NK-92 treated with Interleukin-12 subunit alpha and Interleukin-12 subunit beta, amount 100 ng/mL, for 24 hours (cell line): ENCODE measurements around the gene SH2B3.
A peak's percentile ranks its signal among the peaks of the same experiment; 100 is the strongest.
"Not testable (repeated sequence)": the region's sequence is repeated elsewhere in the genome, so short reads cannot be mapped to it uniquely, and the experiment has no call there.

ENCODE experiments used
- DNase-seq: peaks from one replicate; lab custom pipeline; 2025; lab: John Stamatoyannopoulos, UW

The SH2B3 gene

DNA sequence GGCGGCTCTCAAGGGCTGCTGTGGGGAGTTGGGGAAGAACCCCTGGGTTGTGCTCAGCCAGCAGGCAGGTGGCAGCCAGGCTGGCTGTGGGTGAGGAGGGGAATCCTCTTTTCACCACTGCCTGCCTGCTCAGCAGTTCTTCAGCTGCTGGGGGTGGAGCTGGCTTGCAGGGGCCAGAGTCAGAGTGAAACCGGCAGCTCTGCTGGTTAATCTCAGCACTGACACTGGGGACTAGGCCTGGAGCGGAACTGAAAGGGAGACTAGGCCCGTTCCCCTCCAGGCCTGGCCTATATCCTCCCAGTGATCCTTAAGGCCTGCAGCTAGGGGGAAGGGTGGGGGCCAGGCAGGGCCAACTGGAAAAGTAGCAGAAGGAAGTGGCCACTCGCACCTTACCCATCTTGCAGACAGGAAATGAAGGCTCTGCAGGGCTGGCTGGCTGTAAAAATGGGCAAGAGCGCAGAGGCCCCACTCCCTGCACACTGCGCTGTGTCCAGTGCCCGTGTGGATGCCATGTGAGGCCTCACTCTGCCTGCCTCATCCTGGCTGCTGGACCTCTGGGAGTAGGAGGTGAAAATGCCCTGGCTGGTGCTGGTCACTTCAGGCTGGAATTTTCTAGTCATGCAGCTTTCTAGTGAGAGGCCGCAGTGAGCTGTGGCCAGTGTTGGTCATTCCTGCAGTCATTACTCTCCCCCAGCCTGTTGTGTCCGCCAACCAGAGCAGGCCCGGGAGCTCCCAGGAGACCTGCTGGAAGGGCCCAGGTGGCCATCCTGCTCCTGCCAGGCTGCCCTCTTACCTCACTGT, 39.4 kb downstream of the SH2B3 start:
- DNase-seq, result peak; percentile 72

DNA sequence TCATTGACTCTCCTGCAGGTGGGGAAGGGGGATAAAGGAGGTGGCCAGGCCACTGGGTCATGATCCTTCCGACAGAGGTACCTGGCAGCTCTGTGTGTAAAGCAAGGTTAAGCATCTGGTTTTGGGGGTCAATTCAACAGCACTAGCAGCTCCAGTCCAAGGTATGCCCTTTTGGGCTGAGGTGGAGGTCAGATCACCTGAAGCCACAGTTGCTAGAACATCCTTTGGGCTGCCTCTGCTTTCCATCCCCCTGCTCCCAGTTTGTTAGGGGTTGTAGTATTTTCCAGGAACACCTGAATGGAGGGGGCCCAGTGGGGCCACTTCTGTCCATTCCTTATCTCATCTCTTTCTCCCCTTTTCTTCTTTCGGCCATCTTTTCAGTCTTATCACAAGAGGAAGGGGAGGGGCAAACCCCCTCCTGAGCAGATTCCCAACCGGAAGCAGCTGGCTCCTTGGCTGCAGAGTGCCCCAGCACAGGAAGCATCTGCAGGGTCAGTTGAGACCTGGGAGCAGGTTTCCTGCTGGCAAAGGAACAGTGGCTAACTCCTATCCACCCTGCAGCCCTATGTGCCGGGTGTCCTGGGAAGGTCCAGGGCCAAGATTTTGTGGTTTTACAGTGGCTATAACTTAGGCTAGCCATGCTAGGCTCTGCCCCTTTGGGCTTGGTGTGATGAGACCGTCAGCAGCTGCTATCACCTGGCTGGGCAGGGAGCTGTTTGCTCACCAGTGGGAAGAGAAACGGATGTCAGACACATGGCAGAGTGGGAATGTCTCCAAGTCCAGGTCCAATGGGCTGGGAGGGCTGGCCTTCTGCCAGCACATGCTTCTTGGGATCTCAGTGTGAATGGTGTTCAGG, 40.2 kb downstream of the SH2B3 start:
- no peak for DNase-seq

GRCh38 chr12:111446631-111447570, 41.2 kb downstream of the SH2B3 start:
- no peak for DNase-seq

DNA sequence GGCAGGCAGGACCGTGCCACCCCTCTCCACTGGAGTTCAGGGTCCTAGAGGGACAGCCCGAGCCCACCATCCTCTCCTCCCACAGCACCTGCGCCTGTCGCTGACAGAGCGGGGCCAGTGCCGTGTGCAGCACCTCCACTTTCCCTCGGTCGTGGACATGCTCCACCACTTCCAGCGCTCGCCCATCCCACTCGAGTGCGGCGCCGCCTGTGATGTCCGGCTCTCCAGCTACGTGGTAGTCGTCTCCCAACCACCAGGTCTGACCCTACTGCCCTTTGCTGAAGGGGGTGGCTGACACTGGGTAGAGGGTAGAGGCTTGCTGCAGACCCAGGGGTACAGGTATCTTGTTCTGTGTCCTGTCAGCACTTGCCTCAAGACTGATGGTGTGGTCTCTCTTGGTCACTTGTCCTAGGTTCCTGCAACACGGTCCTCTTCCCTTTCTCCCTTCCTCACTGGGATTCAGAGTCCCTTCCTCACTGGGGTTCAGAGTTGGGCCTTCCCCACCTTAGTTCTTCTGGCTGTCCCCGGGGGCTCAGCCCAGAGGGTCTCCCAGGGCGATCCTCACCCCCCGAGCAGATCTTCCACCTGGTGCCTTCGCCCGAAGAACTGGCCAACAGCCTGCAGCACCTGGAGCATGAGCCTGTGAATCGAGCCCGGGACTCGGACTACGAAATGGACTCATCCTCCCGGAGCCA, 42.0 kb downstream of the SH2B3 start:
- no peak for DNase-seq

- DNase-seq, result no peak
Measured at GRCh38 chr12:111448266-111448830, 42.6 kb downstream of the SH2B3 start.

DNA sequence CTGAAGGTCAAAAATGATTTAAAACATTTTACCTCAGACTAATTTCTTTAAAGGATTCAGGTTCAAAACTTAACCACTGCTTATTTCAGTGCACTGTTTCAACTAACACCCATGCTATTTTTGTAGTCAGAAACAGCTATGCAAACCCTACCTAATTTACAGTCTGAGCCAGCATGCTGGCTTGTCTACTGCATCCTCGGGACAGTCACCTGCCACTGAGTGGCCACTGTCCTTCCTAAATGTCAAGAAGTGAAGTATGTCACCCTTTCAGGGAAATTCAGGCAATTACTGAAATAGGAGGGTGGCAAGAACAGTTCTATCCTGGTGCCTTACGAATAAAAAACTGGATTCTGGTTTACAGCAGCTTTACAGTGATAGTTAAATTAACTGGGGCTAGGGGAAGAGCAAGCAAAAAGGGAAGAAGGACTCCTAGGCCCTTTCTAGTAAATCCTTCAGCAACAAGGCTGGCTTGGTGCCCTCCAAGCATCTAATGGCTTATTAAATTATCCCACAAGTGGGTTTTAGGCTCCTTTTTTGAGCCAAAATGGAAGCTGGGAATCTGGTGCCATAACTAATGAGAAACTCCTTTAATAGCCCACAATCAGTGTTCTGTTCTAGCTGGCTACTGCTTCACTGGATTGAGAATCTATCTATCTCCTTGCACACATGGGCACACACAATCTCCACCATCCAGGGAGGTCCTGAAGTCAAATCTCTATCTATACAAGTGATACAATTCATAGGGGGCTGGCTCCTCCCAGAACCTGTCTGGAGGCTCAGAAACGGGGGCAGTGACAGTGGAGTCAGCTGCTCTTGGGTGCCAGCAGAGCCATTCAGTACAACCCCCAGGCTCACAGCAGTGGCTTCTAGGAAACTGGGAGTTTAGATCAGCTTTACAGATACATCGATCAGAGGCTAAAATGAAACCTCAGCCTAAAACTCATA, 43.4 kb downstream of the SH2B3 start:
- DNase-seq, result no peak

DNA sequence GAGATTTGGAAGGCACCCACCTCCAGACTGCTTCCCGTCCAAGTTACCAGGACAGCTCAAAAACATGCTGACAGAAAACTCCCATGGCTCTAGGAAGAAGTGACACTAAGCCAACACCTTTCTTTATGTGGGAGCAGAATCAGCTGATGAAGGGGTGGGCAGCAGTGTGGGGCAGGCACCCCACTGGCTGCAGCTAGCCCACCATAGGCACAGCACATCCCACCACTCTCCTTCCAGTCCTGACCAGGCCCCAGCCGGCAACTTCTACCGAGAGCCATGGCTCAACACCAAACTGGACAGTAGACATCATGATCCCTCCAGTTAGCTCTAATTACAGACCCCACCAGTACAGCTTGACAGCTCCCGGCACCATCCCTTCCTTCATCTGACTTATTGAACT, 45.0 kb downstream of the SH2B3 start:
- DNase-seq, result no peak

DNA sequence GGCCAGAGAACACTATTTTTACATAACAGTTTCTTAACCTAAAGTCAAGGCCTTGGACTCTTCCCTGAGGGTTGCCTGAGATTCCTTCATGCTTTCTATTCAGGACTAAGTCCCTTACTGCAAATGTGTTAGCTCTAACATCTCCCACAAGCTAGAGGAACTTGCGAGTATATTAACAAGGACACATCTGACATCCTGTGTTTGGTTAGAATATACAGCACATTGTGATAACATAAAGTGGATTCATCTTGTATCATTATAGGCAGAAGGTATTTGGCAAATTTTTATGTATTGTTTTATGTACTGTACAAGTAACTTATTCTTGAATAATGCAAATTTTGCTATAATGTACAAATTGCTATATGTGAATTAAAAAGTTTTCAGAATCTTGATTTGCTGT, 45.5 kb downstream of the SH2B3 start:
- no peak for DNase-seq

DNA sequence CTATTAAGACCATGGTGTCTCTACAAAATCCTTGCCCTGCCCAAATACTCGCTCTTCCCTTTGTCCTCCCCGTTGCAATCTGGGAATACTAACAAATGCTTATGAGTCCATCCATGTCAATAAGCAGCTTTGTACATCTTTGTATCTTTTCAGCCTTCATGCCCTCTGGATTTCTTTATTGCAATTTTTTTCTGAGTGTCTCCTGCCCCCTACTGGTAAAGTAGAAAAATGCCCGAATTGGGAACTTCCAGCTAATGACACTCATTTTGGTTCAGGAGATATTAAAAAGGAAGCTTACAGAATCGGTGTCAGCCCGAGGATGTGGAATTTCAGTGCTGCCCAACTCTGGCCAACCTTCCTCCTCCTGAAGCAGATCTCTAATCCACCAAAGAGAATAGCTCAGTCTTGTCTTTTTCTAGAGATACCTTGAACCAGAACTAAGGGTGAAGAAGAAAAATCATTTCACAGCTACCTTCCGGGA, 46.0 kb downstream of the SH2B3 start:
- DNase-seq, result no peak

DNA sequence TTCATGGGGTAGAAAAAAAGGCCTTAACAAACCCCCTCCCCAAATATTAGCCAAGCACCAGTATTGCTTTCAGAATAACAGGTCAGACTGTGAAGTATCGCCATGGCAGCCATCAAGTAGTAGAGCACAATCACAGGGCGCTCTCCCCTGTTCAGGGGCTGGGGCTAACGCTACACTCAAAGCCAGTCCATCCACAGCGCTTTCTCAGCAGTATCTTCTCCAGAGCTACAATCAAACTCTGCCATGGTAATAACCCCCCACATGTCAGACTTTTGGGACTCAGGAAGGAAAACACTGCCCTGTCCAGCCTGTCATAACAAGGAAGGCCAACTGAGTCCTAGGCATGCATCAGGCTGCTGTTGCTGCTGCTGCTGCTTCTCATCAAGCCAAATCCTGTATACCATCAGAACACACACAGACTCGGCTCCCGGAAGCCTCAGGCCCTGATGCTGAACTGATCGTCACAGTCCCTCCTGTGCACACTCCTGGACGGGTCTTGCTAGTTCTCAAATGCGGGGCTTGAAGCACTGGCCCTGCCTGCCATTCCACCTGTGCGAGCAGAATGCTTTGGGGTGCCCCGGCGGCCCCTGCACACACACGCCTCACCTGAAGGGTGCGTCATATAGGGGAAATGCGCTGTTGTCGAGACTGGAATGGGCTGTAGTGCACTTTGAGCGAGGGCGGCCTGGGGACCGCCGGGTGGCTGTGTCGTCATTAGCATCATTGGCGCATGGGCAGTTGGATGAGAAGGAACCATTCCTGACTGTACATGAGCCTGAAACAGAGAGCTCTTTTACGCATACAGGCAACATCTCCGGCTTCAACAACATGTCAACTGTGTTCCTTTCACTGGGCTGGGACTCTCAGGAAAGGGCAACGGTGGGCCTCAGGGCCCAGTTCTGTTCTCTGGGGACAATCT, 47.6 kb downstream of the SH2B3 start:
- no peak for DNase-seq

GRCh38 chr12:111454311-111454710, 48.6 kb downstream of the SH2B3 start:
- DNase-seq, result no peak

GRCh38 chr12:111454716-111455447, 49.2 kb downstream of the SH2B3 start:
- DNase-seq, result no peak

GRCh38 chr12:111455448-111456320, 50.0 kb downstream of the SH2B3 start:
- no peak for DNase-seq

DNA sequence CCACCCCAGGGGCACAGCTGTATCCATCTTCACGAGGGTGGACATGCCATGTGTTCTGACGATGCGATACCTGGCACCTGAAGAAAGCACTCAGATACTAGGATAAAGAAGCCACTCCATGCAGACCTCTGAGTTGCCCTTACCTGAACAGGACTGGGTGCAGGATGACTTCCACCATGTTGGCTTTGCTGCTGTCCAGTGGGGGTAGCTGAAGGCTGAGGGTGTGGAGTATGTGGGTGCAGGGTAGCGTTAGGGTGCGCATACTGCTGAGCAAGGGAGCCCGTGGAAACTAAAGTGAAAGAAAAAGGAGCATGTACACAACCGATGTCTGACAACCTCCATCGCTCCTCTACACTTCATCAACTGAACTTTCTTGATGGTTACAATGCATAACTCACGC, 51.3 kb downstream of the SH2B3 start:
- no peak for DNase-seq

DNA sequence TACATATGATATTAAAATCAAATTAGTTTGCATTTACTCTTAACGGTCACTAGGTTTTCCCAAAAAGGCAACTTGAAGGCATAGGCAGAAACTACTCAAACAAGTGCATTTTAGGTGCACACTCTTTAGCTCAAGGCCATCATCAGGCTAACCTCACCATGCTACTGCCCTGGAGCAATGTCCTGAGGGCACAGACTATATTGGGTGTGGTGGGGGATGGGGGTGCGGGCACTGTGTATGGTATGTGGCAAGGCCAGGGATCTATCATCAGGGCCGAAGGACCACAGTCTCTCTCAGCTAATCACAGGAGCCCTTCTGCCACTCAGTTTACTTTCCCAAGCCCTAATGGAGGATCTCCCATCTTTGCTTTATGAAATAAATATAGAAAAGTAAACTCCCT, 51.9 kb downstream of the SH2B3 start:
- no peak for DNase-seq

DNA sequence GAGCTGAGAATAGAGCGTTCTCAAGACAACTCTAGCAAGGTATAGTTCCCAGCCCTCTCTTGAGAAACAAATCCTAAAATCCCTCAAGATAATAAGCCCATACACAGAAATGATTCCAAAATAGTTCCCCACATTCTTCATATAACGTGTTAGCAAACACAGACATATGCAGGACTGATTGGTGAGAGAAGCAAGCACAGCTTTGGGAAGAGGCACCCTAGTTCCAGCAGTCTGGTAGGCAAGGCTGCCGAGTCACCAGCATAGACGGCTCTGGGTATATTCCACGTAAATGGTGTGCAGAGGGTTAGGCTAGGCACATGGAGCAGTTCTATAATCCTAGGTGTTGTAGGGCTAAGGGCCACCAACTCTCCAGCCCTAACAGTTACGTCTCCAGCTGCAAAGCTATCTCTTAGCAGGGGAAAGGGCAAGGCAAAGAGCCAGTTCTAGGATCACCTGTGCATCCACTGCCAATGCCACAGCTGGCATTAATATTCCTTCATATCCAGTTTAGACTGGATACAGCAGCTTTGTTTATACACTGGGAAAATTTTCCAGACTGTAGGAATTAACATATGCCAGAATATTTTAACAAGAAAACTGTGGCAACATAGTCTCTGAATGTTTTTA, 52.9 kb downstream of the SH2B3 start:
- DNase-seq, result no peak

DNA sequence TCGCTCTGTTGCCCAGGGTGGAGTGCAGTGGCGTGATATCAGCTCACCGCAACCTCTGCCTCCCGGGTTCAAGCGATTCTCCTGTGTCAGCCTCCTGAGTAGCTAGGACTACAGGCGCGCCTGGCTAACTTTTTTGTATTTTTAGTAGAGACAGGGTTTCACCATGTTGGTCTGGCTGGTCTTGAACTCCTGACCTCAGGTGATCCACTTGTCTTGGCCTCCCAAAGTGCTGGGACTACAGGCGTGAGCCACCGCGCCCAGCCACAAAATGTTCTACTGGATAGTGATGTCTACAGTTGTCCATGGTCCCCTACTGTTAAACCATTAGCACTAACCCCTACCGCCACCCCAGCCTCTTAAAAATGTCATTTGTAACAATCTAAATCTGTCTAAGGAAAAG, 54.4 kb downstream of the SH2B3 start:
- DNase-seq, result not testable (repeated sequence)
